OCI-LY3 (cell line): ENCODE data around the gene REC114.
"Not testable (repeated sequence)": the region's sequence is repeated elsewhere in the genome, so short reads cannot be mapped to it uniquely, and the experiment has no call there.

ENCODE experiments used
- H2AFZ ChIP-seq: fragments of 200-600, 300-600 bp; shearing (Covaris generic); 2 replicates; pipeline ENCODE4 v1.6.0; 2014; ENCODE audit warnings: antibody characterized with exemption, low read depth, low read length
- H3K27ac ChIP-seq: fragments of 200-600, 300-600 bp; sonication (generic); 2 replicates; pipeline ENCODE4 v1.5.1; 2014; ENCODE audit warnings: mild to moderate bottlenecking, low read length, moderate library complexity, mixed read lengths
- H3K27me3 ChIP-seq: fragments of 200-600, 300-600 bp; sonication (generic); 2 replicates; pipeline ENCODE4 v1.6.1; 2014; ENCODE audit warnings: low read depth, low read length, mixed read lengths
- H3K36me3 ChIP-seq: fragments of 200-600, 300-600 bp; sonication (generic); replicated peaks from 2 replicates; pipeline ENCODE3; 2014; ENCODE audit warnings: low read depth, low read length, mixed read lengths
- H3K4me1 ChIP-seq: fragments of 300-600, 200-600 bp; sonication (generic); 2 replicates; pipeline ENCODE4 v1.6.1; 2014; ENCODE audit warnings: low read length, mixed read lengths
- H3K4me2 ChIP-seq: fragments of 200-600, 300-600 bp; sonication (generic); 2 replicates; pipeline ENCODE4 v1.6.1; 2014; ENCODE audit warnings: low read length, mixed read lengths
- H3K4me3 ChIP-seq: fragments of 300-600, 200-600 bp; sonication (generic); 2 replicates; pipeline ENCODE4 v1.5.1; 2014; ENCODE audit warnings: antibody characterized with exemption, mild to moderate bottlenecking, low read length, moderate library complexity
- H3K79me2 ChIP-seq: fragments of 300-600, 200-600 bp; shearing (Covaris generic); 2 replicates; pipeline ENCODE4 v1.6.1; 2014; ENCODE audit warnings: mild to moderate bottlenecking, low read length, mixed read lengths
- H3K9ac ChIP-seq: fragments of 300-600, 200-600 bp; shearing (Covaris generic); 2 replicates; pipeline ENCODE4 v1.6.0; 2014; ENCODE audit warnings: mild to moderate bottlenecking, low read length, moderate library complexity
- H3K9me3 ChIP-seq: fragments of 200-600, 300-600 bp; shearing (Covaris generic); 2 replicates; pipeline ENCODE4 v1.6.1; 2014; ENCODE audit warnings: low read length, mixed read lengths; ENCODE audit not compliant: insufficient read depth
- H4K20me1 ChIP-seq: fragments of 200-600, 300-600 bp; sonication (generic); 2 replicates; pipeline ENCODE4 v1.6.1; 2016; ENCODE audit warnings: low read length, mixed read lengths; ENCODE audit not compliant: insufficient read depth
- CTCF ChIP-seq: fragments of 200-600, 300-600 bp; sonication (generic); IDR thresholded peaks from 2 replicates; pipeline ENCODE4 v1.5.1; 2014; ENCODE audit warnings: antibody characterized with exemption, low read length, low read depth
- EZH2phosphoT487 ChIP-seq: fragments of 200-600 bp; shearing (Covaris generic); IDR thresholded peaks from 2 replicates; pipeline ENCODE4 v1.6.1; 2018; ENCODE audit warnings: antibody characterized with exemption, mixed run types, low read depth

REC114 gene

GRCh38 chr15:73573037-73573436, 130.1 kb downstream of the REC114 start:
- Histone ChIP-seq H3K4me1 (no peaks in the 10 kb centered on the region), H2AFZ (no peak overlapping the region), H3K4me3 (no peak overlapping the region), H3K4me2 (no peak overlapping the region), H3K79me2 (no peaks in the 10 kb centered on the region), H3K36me3 (peaks cover 54% of the 10 kb centered on the region), H3K27ac (no peak overlapping the region), H3K9me3 (no peaks in the 10 kb centered on the region), H4K20me1 (no peaks in the 10 kb centered on the region), H3K9ac (no peak overlapping the region), H3K27me3 (no peaks in the 10 kb centered on the region)
- no peak for TF ChIP-seq EZH2phosphoT487
- TF ChIP-seq CTCF, result no peak

GRCh38 chr15:73573572-73573971, 130.6 kb downstream of the REC114 start:
- no peaks in the 10 kb centered on the region for H3K9me3 ChIP-seq
- H3K4me2 ChIP-seq, result no peak overlapping the region
- H2AFZ ChIP-seq, result no peak overlapping the region
- no peak overlapping the region for H3K4me3 ChIP-seq
- H3K27me3 ChIP-seq, result no peaks in the 10 kb centered on the region
- H3K36me3 ChIP-seq, result peaks cover 48% of the 10 kb centered on the region
- H3K79me2 ChIP-seq, result no peaks in the 10 kb centered on the region
- H3K4me1 ChIP-seq, result no peaks in the 10 kb centered on the region
- no peaks in the 10 kb centered on the region for H4K20me1 ChIP-seq
- H3K9ac ChIP-seq, result no peak overlapping the region
- H3K27ac ChIP-seq, result no peak overlapping the region
- no peak for TF ChIP-seq EZH2phosphoT487
- TF ChIP-seq CTCF, result no peak

- H3K4me2 ChIP-seq, result no peak overlapping the region
- H3K79me2 ChIP-seq, result no peaks in the 10 kb centered on the region
- H3K27me3 ChIP-seq, result no peaks in the 10 kb centered on the region
- H3K9ac ChIP-seq, result no peak overlapping the region
- H3K27ac ChIP-seq, result no peak overlapping the region
- no peak overlapping the region for H3K4me3 ChIP-seq
- no peaks in the 10 kb centered on the region for H3K9me3 ChIP-seq
- no peaks in the 10 kb centered on the region for H3K4me1 ChIP-seq
- no peak overlapping the region for H2AFZ ChIP-seq
- TF ChIP-seq EZH2phosphoT487 (no peak), CTCF (no peak)
- H4K20me1 ChIP-seq, result no peaks in the 10 kb centered on the region
- peaks cover 33% of the 10 kb centered on the region for H3K36me3 ChIP-seq
These were observed 132.8 kb downstream of the REC114 start for GRCh38 chr15:73575636-73576247.

- not testable (repeated sequence) for H3K9me3 ChIP-seq, H3K4me1 ChIP-seq, H4K20me1 ChIP-seq, H3K4me2 ChIP-seq, H3K27ac ChIP-seq, H3K79me2 ChIP-seq, H3K4me3 ChIP-seq, H2AFZ ChIP-seq, H3K9ac ChIP-seq, H3K27me3 ChIP-seq
- H3K36me3 ChIP-seq, result peaks cover 28% of the 10 kb centered on the region
These were observed 134.6 kb downstream of the REC114 start for GRCh38 chr15:73577593-73577992.
